Osteoblast (primary cell): Measurements from ENCODE around the gene MFF. TPM values are rescaled to one million over a fixed set of nuclear protein-coding genes. Genes with fewer than 3 reads are reported as not detected.

Experiments used
- DNase-seq: peaks from one replicate; pipeline ENCODE4 v3.0.0; 2011; ENCODE audit warnings: low spot score, mixed read lengths; ENCODE audit not compliant: insufficient read length; ENCODE audit errors: missing footprints
- H2AFZ ChIP-seq: 2 replicates; pipeline ENCODE4 v1.6.0; 2011; ENCODE audit warnings: mild to moderate bottlenecking, low read length
- H3K27ac ChIP-seq: 2 replicates; pipeline ENCODE4 v1.5.1; 2011; ENCODE audit warnings: mild to moderate bottlenecking, low read depth, low read length, moderate library complexity
- H3K27me3 ChIP-seq: 2 replicates; pipeline ENCODE4 v1.6.0; 2012; ENCODE audit warnings: mild to moderate bottlenecking, control low read depth, inconsistent platforms, low read length, moderate library complexity; ENCODE audit not compliant: insufficient read depth
- H3K36me3 ChIP-seq: 2 replicates; pipeline ENCODE4 v1.5.1; 2011; ENCODE audit warnings: mild to moderate bottlenecking, low read length, control low read depth, moderate library complexity; ENCODE audit not compliant: insufficient read depth
- H3K4me1 ChIP-seq: 2 replicates; pipeline ENCODE4 v1.5.1; 2011; ENCODE audit warnings: mild to moderate bottlenecking, low read length, control low read depth, moderate library complexity; ENCODE audit not compliant: insufficient read depth
- H3K4me2 ChIP-seq: 2 replicates; pipeline ENCODE4 v1.6.0; 2011; ENCODE audit warnings: mild to moderate bottlenecking, low read length; ENCODE audit not compliant: insufficient read depth
- H3K4me3 ChIP-seq: fragments of 200-600 bp; sonication (generic); 3 replicates; pipeline ENCODE4 v1.5.1; 2012; ENCODE audit warnings: mild to moderate bottlenecking, low read length, inconsistent platforms; ENCODE audit not compliant: insufficient read depth
- H3K79me2 ChIP-seq: 2 replicates; pipeline ENCODE4 v1.6.0; 2012; ENCODE audit warnings: mild to moderate bottlenecking, low read length, control low read depth, inconsistent platforms; ENCODE audit not compliant: insufficient read depth
- H3K9me3 ChIP-seq: 2 replicates; pipeline ENCODE4 v1.5.1; 2011; ENCODE audit warnings: low read depth, low read length, control low read depth
- H4K20me1 ChIP-seq: 2 replicates; pipeline ENCODE4 v1.6.0; 2012; ENCODE audit warnings: mild to moderate bottlenecking, low read length, control low read depth; ENCODE audit not compliant: insufficient read depth
- total RNA-seq: library from RNA; depleted of rRNA; stranded (reverse); fragments of >200 nt; gene quantifications from 2 replicates; pipeline ENCODE4 v1.2.3, GENCODE V29; 2012
- TF ChIP-seq, protein P1 (sequence below): IDR thresholded peaks from 2 replicates; pipeline ENCODE4 v1.5.1; 2011; ENCODE audit warnings: mild to moderate bottlenecking, low read depth, low read length, moderate library complexity; ENCODE audit errors: extremely low read depth

MFF gene
- total RNA-seq, 1 donor = 101 TPM

DNA sequence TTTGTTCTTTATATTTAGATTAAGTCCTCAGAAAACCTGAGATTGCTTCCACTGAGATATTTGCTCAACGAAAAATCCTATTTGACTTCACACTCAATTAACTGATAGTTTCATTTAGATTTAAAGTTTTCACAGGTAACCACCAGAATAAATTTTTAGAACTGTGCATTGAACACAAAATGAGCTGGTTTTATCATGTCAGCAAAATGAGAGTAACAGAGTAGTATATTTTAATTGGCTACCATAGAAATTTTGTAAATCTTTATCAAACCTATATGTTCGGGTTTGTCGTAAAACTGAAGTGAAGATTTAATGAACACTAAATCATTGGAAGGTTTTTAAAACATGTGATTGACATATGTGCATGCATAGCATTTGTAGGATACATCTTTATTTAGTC is 32.7 kb upstream of the MFF start:
- no peak for DNase-seq
- TF ChIP-seq, protein P1, sequence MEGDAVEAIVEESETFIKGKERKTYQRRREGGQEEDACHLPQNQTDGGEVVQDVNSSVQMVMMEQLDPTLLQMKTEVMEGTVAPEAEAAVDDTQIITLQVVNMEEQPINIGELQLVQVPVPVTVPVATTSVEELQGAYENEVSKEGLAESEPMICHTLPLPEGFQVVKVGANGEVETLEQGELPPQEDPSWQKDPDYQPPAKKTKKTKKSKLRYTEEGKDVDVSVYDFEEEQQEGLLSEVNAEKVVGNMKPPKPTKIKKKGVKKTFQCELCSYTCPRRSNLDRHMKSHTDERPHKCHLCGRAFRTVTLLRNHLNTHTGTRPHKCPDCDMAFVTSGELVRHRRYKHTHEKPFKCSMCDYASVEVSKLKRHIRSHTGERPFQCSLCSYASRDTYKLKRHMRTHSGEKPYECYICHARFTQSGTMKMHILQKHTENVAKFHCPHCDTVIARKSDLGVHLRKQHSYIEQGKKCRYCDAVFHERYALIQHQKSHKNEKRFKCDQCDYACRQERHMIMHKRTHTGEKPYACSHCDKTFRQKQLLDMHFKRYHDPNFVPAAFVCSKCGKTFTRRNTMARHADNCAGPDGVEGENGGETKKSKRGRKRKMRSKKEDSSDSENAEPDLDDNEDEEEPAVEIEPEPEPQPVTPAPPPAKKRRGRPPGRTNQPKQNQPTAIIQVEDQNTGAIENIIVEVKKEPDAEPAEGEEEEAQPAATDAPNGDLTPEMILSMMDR = no peak
- no peaks in the 10 kb centered on the region for H3K9me3 ChIP-seq
- H3K4me3 ChIP-seq = no peak overlapping the region
- no peaks in the 10 kb centered on the region for H3K79me2 ChIP-seq
- H3K36me3 ChIP-seq = no peaks in the 10 kb centered on the region
- H3K27me3 ChIP-seq = no peaks in the 10 kb centered on the region
- H3K4me2 ChIP-seq = no peak overlapping the region
- H3K27ac ChIP-seq = no peak overlapping the region
- no peaks in the 10 kb centered on the region for H3K4me1 ChIP-seq
- no peak overlapping the region for H2AFZ ChIP-seq
- no peaks in the 10 kb centered on the region for H4K20me1 ChIP-seq

DNA sequence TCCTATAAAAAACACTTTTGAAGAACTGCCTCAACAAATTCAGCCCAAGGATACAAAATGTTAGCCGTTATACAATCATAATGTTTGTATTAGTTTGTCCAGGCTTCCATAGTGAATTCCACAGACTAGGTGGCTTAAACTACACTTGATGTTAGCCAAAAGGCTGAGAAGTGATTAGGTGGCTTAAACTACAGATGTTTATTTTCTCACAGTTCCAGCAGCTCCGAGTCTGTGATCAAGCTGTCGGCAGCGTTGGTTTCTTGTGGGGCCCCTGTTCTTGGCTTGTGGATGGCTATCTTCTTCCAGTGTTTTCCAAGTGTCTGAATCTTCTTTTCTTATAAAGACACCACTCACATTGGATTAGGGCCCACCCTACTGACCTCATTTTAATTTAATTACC is 31.5 kb upstream of the MFF start:
- Histone ChIP-seq H3K9me3 (no peaks in the 10 kb centered on the region), H4K20me1 (no peaks in the 10 kb centered on the region), H3K27ac (no peak overlapping the region), H3K4me3 (no peak overlapping the region), H3K36me3 (no peaks in the 10 kb centered on the region), H2AFZ (peak overlapping the region; percentile 15), H3K79me2 (no peaks in the 10 kb centered on the region), H3K27me3 (no peaks in the 10 kb centered on the region), H3K4me2 (no peak overlapping the region), H3K4me1 (no peaks in the 10 kb centered on the region)
- TF ChIP-seq, protein P1 = no peak
- no peak for DNase-seq

DNA sequence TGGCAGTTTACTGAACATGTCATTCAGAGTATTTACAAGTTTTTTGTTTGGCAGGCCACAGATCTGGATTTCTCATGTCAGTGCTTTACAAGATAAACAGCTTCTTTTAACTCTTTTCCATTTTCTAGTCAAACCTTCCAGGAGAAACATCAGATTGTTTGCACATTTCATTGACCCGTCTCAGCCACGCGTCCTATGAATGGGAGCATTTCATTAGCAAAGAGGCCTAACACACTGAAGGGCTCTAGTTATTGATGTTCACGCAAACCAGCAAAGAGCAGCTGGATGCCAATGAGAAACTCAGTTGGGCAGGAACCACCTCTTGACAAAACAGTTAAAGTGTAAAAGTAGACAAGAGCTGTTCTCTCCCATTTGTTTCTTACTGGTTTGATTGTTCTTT is 29.2 kb upstream of the MFF start:
- H3K4me1 ChIP-seq = no peaks in the 10 kb centered on the region
- TF ChIP-seq, protein P1 = no peak
- H3K4me3 ChIP-seq = no peak overlapping the region
- no peaks in the 10 kb centered on the region for H3K9me3 ChIP-seq
- no peak overlapping the region for H3K4me2 ChIP-seq
- H3K79me2 ChIP-seq = no peaks in the 10 kb centered on the region
- H3K36me3 ChIP-seq = no peaks in the 10 kb centered on the region
- no peak overlapping the region for H2AFZ ChIP-seq
- DNase-seq = no peak
- H3K27me3 ChIP-seq = no peaks in the 10 kb centered on the region
- no peaks in the 10 kb centered on the region for H4K20me1 ChIP-seq
- no peak overlapping the region for H3K27ac ChIP-seq

DNA sequence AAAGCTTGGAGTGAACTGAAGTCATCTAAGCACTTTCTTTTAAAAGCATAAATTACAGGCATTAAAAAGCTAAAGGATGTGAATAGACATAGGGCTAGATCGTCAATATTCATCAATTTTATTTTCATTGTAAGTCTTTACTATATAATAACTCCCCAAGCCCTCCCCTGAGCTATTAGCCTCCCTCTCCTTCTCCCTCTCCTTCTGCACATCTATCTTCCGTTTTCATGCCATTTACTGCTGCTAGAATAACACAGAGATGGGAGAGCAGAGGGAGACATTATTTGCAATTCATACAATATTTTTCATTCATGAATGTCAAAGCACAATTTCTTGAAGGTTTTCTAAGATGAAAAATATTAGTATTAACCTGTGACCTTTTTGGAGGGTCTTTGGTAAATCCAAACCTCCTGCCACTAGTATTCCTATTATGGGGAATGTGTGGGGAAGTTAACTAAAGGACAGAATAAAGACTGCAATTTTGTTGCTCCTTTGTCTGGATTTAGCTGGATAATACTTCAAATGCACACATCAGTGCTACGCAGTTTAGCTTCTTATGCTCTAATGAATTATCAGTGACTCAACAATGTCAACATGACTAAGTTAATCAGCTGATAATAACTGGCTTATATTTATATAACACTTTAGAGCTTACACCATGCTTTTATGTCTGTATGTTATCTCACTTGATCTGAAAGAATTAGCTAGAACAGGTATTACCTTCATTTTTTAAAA is 28.2 kb upstream of the MFF start:
- H3K4me2 ChIP-seq = no peak overlapping the region
- no peaks in the 10 kb centered on the region for H4K20me1 ChIP-seq
- H2AFZ ChIP-seq = no peak overlapping the region
- H3K9me3 ChIP-seq = no peaks in the 10 kb centered on the region
- no peak for DNase-seq
- H3K27me3 ChIP-seq = no peaks in the 10 kb centered on the region
- TF ChIP-seq, protein P1 = no peak
- no peak overlapping the region for H3K27ac ChIP-seq
- no peaks in the 10 kb centered on the region for H3K4me1 ChIP-seq
- H3K36me3 ChIP-seq = no peaks in the 10 kb centered on the region
- H3K79me2 ChIP-seq = no peaks in the 10 kb centered on the region
- no peak overlapping the region for H3K4me3 ChIP-seq
